ENCODE data around the gene PHACTR3.

Gene PHACTR3

GRCh38 chr20:59749301-59749700, 145.0 kb downstream of the PHACTR3 start:
- no peak for TF ChIP-seq USF1 (IDR thresholded peaks at IDR 0.05)
- no peak for TF ChIP-seq TCF12 (IDR thresholded peaks at IDR 0.05; ENCODE audit: low read depth)
- no peak for TF ChIP-seq MAX (IDR thresholded peaks at IDR 0.05)
- no peak for TF ChIP-seq TEAD4 (IDR thresholded peaks at IDR 0.05)
- no peak for TF ChIP-seq EGR1 (IDR thresholded peaks at IDR 0.05)
- TF ChIP-seq NFIC (IDR thresholded peaks at IDR 0.05): no peak
- TF ChIP-seq RAD21 (IDR thresholded peaks at IDR 0.05; ENCODE audit: low read depth): no peak
- no peak for TF ChIP-seq YY1 (IDR thresholded peaks at IDR 0.05; ENCODE audit: low read depth)
- TF ChIP-seq, protein P1, sequence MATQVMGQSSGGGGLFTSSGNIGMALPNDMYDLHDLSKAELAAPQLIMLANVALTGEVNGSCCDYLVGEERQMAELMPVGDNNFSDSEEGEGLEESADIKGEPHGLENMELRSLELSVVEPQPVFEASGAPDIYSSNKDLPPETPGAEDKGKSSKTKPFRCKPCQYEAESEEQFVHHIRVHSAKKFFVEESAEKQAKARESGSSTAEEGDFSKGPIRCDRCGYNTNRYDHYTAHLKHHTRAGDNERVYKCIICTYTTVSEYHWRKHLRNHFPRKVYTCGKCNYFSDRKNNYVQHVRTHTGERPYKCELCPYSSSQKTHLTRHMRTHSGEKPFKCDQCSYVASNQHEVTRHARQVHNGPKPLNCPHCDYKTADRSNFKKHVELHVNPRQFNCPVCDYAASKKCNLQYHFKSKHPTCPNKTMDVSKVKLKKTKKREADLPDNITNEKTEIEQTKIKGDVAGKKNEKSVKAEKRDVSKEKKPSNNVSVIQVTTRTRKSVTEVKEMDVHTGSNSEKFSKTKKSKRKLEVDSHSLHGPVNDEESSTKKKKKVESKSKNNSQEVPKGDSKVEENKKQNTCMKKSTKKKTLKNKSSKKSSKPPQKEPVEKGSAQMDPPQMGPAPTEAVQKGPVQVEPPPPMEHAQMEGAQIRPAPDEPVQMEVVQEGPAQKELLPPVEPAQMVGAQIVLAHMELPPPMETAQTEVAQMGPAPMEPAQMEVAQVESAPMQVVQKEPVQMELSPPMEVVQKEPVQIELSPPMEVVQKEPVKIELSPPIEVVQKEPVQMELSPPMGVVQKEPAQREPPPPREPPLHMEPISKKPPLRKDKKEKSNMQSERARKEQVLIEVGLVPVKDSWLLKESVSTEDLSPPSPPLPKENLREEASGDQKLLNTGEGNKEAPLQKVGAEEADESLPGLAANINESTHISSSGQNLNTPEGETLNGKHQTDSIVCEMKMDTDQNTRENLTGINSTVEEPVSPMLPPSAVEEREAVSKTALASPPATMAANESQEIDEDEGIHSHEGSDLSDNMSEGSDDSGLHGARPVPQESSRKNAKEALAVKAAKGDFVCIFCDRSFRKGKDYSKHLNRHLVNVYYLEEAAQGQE (IDR thresholded peaks at IDR 0.05; ENCODE audit: low read depth): no peak
- TF ChIP-seq EP300 (IDR thresholded peaks at IDR 0.05; ENCODE audit: borderline replicate concordance): no peak
- no peak for TF ChIP-seq CEBPB (IDR thresholded peaks at IDR 0.05)
- TF ChIP-seq CREB1 (IDR thresholded peaks at IDR 0.05; ENCODE audit: low read depth): no peak
- TF ChIP-seq TAF1 (IDR thresholded peaks at IDR 0.05; ENCODE audit: low read depth): no peak
- TF ChIP-seq FOXM1 (IDR thresholded peaks at IDR 0.05; ENCODE audit: borderline replicate concordance, low read depth): no peak
- TF ChIP-seq ZBTB7A (IDR thresholded peaks at IDR 0.05; ENCODE audit: low read depth): no peak

GRCh38 chr20:59750209-59750840, 146.0 kb downstream of the PHACTR3 start:
- no peak for TF ChIP-seq EP300 (IDR thresholded peaks at IDR 0.05; ENCODE audit: borderline replicate concordance)
- TF ChIP-seq TCF12 (IDR thresholded peaks at IDR 0.05; ENCODE audit: low read depth): no peak
- no peak for TF ChIP-seq USF1 (IDR thresholded peaks at IDR 0.05)
- no peak for TF ChIP-seq TEAD4 (IDR thresholded peaks at IDR 0.05)
- TF ChIP-seq ZBTB7A (IDR thresholded peaks at IDR 0.05; ENCODE audit: low read depth): no peak
- TF ChIP-seq TAF1 (IDR thresholded peaks at IDR 0.05; ENCODE audit: low read depth): no peak
- TF ChIP-seq MAX (IDR thresholded peaks at IDR 0.05): no peak
- TF ChIP-seq YY1 (IDR thresholded peaks at IDR 0.05; ENCODE audit: low read depth): no peak
- no peak for TF ChIP-seq EGR1 (IDR thresholded peaks at IDR 0.05)
- TF ChIP-seq CREB1 (IDR thresholded peaks at IDR 0.05; ENCODE audit: low read depth): no peak
- no peak for TF ChIP-seq RAD21 (IDR thresholded peaks at IDR 0.05; ENCODE audit: low read depth)
- TF ChIP-seq, protein P1 (IDR thresholded peaks at IDR 0.05; ENCODE audit: low read depth): no peak
- no peak for TF ChIP-seq NFIC (IDR thresholded peaks at IDR 0.05)

DNA sequence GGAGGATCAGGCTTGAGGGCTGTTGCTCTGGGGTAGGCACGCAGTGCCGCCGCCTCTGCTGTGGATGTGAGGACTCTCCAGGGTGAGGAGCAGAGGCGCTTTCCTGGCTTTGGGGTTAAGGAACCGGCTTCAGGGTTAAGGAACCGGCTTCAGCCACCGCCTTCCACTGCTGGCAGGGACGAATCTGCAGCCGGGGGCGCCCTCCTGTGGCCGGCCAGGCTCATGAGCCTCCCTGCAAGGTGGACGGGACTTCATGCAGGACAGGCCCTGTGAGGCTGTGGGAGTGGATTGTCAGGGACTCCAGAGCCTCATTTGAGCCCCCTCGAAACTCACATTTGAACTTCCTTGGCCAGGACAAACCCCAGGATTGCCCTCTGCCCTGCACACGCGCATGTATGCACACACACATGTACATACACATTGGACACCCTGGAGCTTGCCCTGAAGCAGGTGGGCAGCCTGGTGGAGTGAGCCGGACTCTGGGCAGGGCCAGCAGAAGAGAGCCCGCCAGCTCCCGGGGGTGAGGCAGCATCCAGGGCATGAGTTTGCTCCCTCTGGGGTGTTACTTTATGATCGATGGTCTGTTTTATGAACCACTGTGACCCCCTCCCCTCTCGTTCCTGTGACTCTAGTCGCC, 146.9 kb downstream of the PHACTR3 start:
- no peak for TF ChIP-seq ZBTB7A (IDR thresholded peaks at IDR 0.05; ENCODE audit: low read depth)
- no peak for TF ChIP-seq FOXM1 (IDR thresholded peaks at IDR 0.05; ENCODE audit: borderline replicate concordance, low read depth)
- TF ChIP-seq EGR1 (IDR thresholded peaks at IDR 0.05): no peak
- TF ChIP-seq, protein P1 (IDR thresholded peaks at IDR 0.05; ENCODE audit: low read depth): no peak
- no peak for TF ChIP-seq TEAD4 (IDR thresholded peaks at IDR 0.05)
- TF ChIP-seq MAX (IDR thresholded peaks at IDR 0.05): no peak
- TF ChIP-seq YY1 (IDR thresholded peaks at IDR 0.05; ENCODE audit: low read depth): no peak
- TF ChIP-seq CREB1 (IDR thresholded peaks at IDR 0.05; ENCODE audit: low read depth): no peak
- TF ChIP-seq RAD21 (IDR thresholded peaks at IDR 0.05; ENCODE audit: low read depth): peak; percentile 79

DNA sequence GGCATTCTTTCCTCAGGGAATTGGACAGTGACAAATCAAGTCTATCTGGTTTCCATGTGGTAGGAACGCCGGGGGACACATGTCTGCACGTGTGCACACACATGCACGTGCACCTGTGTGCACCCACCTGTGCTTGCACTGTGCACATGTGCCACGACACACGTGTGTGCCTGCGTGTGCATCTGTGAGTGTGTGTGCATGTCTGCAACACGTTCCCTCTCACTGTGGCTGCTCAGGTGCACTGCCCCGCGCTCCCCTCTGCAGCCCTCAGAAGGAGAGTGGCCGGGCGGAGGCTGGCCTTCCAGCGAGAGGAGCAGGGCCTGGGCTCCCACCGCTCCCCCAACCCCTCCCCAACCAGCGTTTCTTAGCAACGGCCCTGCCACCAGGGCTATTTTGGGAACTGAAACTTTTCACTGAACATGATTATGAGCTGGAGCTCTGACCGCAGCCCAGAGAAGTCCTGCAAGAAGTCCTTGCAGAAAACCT, 147.8 kb downstream of the PHACTR3 start:
- TF ChIP-seq CEBPB (IDR thresholded peaks at IDR 0.05): no peak
- no peak for TF ChIP-seq MAX (IDR thresholded peaks at IDR 0.05)
- TF ChIP-seq YY1 (IDR thresholded peaks at IDR 0.05; ENCODE audit: low read depth): no peak
- no peak for TF ChIP-seq TEAD4 (IDR thresholded peaks at IDR 0.05)
- TF ChIP-seq FOXM1 (IDR thresholded peaks at IDR 0.05; ENCODE audit: borderline replicate concordance, low read depth): no peak
- TF ChIP-seq ZBTB7A (IDR thresholded peaks at IDR 0.05; ENCODE audit: low read depth): no peak
- TF ChIP-seq USF1 (IDR thresholded peaks at IDR 0.05): no peak
- no peak for TF ChIP-seq NFIC (IDR thresholded peaks at IDR 0.05)
- no peak for TF ChIP-seq CREB1 (IDR thresholded peaks at IDR 0.05; ENCODE audit: low read depth)
- TF ChIP-seq EP300 (IDR thresholded peaks at IDR 0.05; ENCODE audit: borderline replicate concordance): no peak
- no peak for TF ChIP-seq TCF12 (IDR thresholded peaks at IDR 0.05; ENCODE audit: low read depth)
- TF ChIP-seq TAF1 (IDR thresholded peaks at IDR 0.05; ENCODE audit: low read depth): no peak
- no peak for TF ChIP-seq EGR1 (IDR thresholded peaks at IDR 0.05)
- TF ChIP-seq RAD21 (IDR thresholded peaks at IDR 0.05; ENCODE audit: low read depth): no peak
- TF ChIP-seq, protein P1 (IDR thresholded peaks at IDR 0.05; ENCODE audit: low read depth): no peak

Measured in Ishikawa (cell line).